Tibial nerve (tissue), 4 donors: ENCODE measurements around the gene KCNMA1. TPM values are rescaled to one million over a fixed set of nuclear protein-coding genes. Genes with fewer than 3 reads are reported as not detected.

Experiments
- DNase-seq, 2 donors: peaks; one replicate each; pipeline ENCODE4 v3.0.0-alpha.2; 2019; ENCODE audit warnings: low spot score in 2 of 2
- H3K27ac ChIP-seq, 4 donors: fragments of 200-600 bp; sonication (generic) in 3 of 4; one replicate each; pipeline ENCODE4 v1.5.1; 2017 to 2019; ENCODE audit warnings: mild to moderate bottlenecking in 1 of 4
- H3K27me3 ChIP-seq, 2 donors: fragments of 200-600 bp; sonication (generic) in 1 of 2; one replicate each; pipeline versions ENCODE4 v1.5.1 to v1.6.0; 2017 to 2019
- H3K36me3 ChIP-seq, 3 donors: fragments of 200-600 bp; sonication (generic); one replicate each; pipeline ENCODE4 v1.5.1; 2018 to 2019
- H3K4me1 ChIP-seq, 4 donors: fragments of 200-600 bp; sonication (generic) in 3 of 4; one replicate each; pipeline ENCODE4 v1.5.1; 2017 to 2019
- H3K4me3 ChIP-seq, 4 donors: fragments of 200-600 bp; sonication (generic) in 3 of 4; one replicate each; pipeline ENCODE4 v1.5.1; 2017 to 2019; ENCODE audit warnings: mild to moderate bottlenecking in 1 of 4, moderate library complexity in 1 of 4
- H3K9me3 ChIP-seq, 4 donors: fragments of 200-600 bp; sonication (generic) in 3 of 4; one replicate each; pipeline ENCODE4 v1.5.1; 2017 to 2019
- CTCF ChIP-seq, 5 experiments: fragments of 200-600 bp in 3 of 5; fragments of 450-650 bp in 2 of 5; sonication (generic) in 3 of 5; IDR thresholded peaks; one replicate each; pipeline ENCODE4 v1.5.1; 2016 to 2019; ENCODE audit warnings: antibody characterized with exemption in 5 of 5, mild to moderate bottlenecking in 3 of 5, moderate library complexity in 2 of 5
- EP300 ChIP-seq, 2 donors: sonication (generic); formaldehyde crosslinking; IDR thresholded peaks; one replicate each; pipeline ENCODE4 v1.6.1; 2017; ENCODE audit warnings: antibody characterized with exemption in 2 of 2, mild to moderate bottlenecking in 1 of 2
- POLR2A ChIP-seq, 2 donors: fragments of 450-650 bp; IDR thresholded peaks; one replicate each; pipeline ENCODE4 v1.6.1; 2017; ENCODE audit warnings: antibody characterized with exemption in 2 of 2, mild to moderate bottlenecking in 2 of 2, moderate library complexity in 2 of 2
- WGBS, 2 donors: methylation state at CpG; one replicate each; pipeline ENCODE4 v1.1.5; 2018; 5-methylcytosine and 5-hydroxymethylcytosine counted together
- total RNA-seq, 4 donors: library from RNA; depleted of rRNA; stranded (reverse); fragments of >200 nt; gene quantifications; one replicate each; pipeline ENCODE4 v1.1.0, GENCODE V29; 2016

KCNMA1 gene
- total RNA-seq, 4 donors from 2014 or later: 10.2 to 19.9 (median 13.7) TPM

GRCh38 chr10:77509391-77509790 lies 128.2 kb downstream of the KCNMA1 start:
- Histone ChIP-seq H3K27me3 (no peaks in the 10 kb centered on the region), H3K36me3 (no peaks in the 10 kb centered on the region), H3K27ac (no peak overlapping the region), H3K9me3 (no peaks in the 10 kb centered on the region), H3K4me1 (no peaks in the 10 kb centered on the region), H3K4me3 (no peak overlapping the region)
- 89 to 91% methylated on average over 6 of the region's 6 CpGs for WGBS, 2 donors
- no peak for TF ChIP-seq EP300 (IDR thresholded peaks at IDR 0.05)
- no peak for TF ChIP-seq POLR2A (IDR thresholded peaks at IDR 0.05)
- no peak for TF ChIP-seq CTCF (IDR thresholded peaks at IDR 0.05)
- DNase-seq: no peak

GRCh38 chr10:77507291-77507880 lies 130.2 kb downstream of the KCNMA1 start:
- no peak for DNase-seq
- no peaks in the 10 kb centered on the region for H3K36me3 ChIP-seq
- no peak overlapping the region for H3K4me3 ChIP-seq
- TF ChIP-seq POLR2A (IDR thresholded peaks at IDR 0.05): no peak
- no peaks in the 10 kb centered on the region for H3K4me1 ChIP-seq
- no peaks in the 10 kb centered on the region for H3K9me3 ChIP-seq
- no peaks in the 10 kb centered on the region for H3K27me3 ChIP-seq
- 64 to 65% methylated on average over 5 of the region's 5 CpGs for WGBS, 2 donors
- H3K27ac ChIP-seq: no peak overlapping the region

GRCh38 chr10:77506517-77507200 lies 130.9 kb downstream of the KCNMA1 start:
- WGBS, 2 donors: 62 to 63% methylated on average over 3 of the region's 3 CpGs
- H3K36me3 ChIP-seq: no peaks in the 10 kb centered on the region
- TF ChIP-seq POLR2A (IDR thresholded peaks at IDR 0.05) (no peak), EP300 (IDR thresholded peaks at IDR 0.05) (no peak), CTCF (IDR thresholded peaks at IDR 0.05) (no peak)
- H3K27me3 ChIP-seq: no peaks in the 10 kb centered on the region
- H3K27ac ChIP-seq: no peak overlapping the region
- peaks cover 0 to under 1% (median 0%) of the 10 kb centered on the region in 4 donors for H3K4me1 ChIP-seq
- no peak overlapping the region for H3K4me3 ChIP-seq
- no peak for DNase-seq
- no peaks in the 10 kb centered on the region for H3K9me3 ChIP-seq

- Histone ChIP-seq H3K27me3 (no peaks in the 10 kb centered on the region), H3K4me1 (peaks cover 0 to 4% (median 0%) of the 10 kb centered on the region in 4 donors), H3K27ac (no peak overlapping the region), H3K4me3 (no peak overlapping the region), H3K36me3 (no peaks in the 10 kb centered on the region), H3K9me3 (no peaks in the 10 kb centered on the region)
- 64 to 72% methylated on average over 2 of the region's 2 CpGs for WGBS, 2 donors
- TF ChIP-seq CTCF (IDR thresholded peaks at IDR 0.05) (no peak), EP300 (IDR thresholded peaks at IDR 0.05) (no peak), POLR2A (IDR thresholded peaks at IDR 0.05) (no peak)
- no peak for DNase-seq
These were observed 131.9 kb downstream of the KCNMA1 start for GRCh38 chr10:77505431-77506334.

GRCh38 chr10:77504873-77505257 lies 132.7 kb downstream of the KCNMA1 start:
- DNase-seq: no peak
- H3K27ac ChIP-seq: no peak overlapping the region
- H3K9me3 ChIP-seq: no peaks in the 10 kb centered on the region
- H3K36me3 ChIP-seq: no peaks in the 10 kb centered on the region
- TF ChIP-seq POLR2A (IDR thresholded peaks at IDR 0.05) (no peak), CTCF (IDR thresholded peaks at IDR 0.05) (no peak), EP300 (IDR thresholded peaks at IDR 0.05) (no peak)
- no peak overlapping the region for H3K4me3 ChIP-seq
- WGBS, 2 donors: 59 to 64% methylated on average over 4 of the region's 4 CpGs
- H3K27me3 ChIP-seq: no peaks in the 10 kb centered on the region
- peaks cover 0 to 4% (median 0%) of the 10 kb centered on the region in 4 donors for H3K4me1 ChIP-seq
